K562 (cell line): Measurements from ENCODE around the gene RSRC1. TPM values are rescaled to one million over a fixed set of nuclear protein-coding genes. Genes with fewer than 3 reads are reported as not detected.
A peak's percentile ranks its signal among the peaks of the same experiment; 100 is the strongest.

Experiments used
- ATAC-seq: fragments of 200-7000 bp; cut with Tn5 transposase; 3 replicates; pipeline ENCODE4 v1.9.1; 2020; ENCODE audit warnings: moderate library complexity
- BruUV-seq: library from RNA; stranded (reverse); fragments of 400-500 nt; replicated peaks from 2 replicates; lab custom pipeline; 2021; lab: Mats Ljungman, UMichigan
- CTCF ChIA-PET: fragments of 300-600 bp; formaldehyde crosslinking; extraction: SDS; loops from one replicate; lab custom pipeline; 2021; ENCODE audit warnings: low intra/inter-chr PET ratio; lab: Yijun Ruan, JAX
- POLR2A ChIA-PET: fragments of 300-600, 350-650 bp; sonication (Branson Sonifier 250); formaldehyde crosslinking; extraction: SDS; loops from one replicate; lab custom pipeline; 2021; ENCODE audit warnings: antibody characterized with exemption, inconsistent platforms; lab: Yijun Ruan, JAX
- DNase-seq, 4 experiments: peaks; one replicate each; pipeline versions ENCODE4 v3.0.0 to v3.0.0-alpha.2; 2011 to 2018; ENCODE audit warnings: low spot score in 3 of 4, mixed read lengths in 3 of 4; ENCODE audit errors: extremely low read depth in 1 of 4
- FAIRE-seq: peaks from 2 replicates; lab custom pipeline; 2011; peaks lifted over from hg19 to GRCh38; lab: Jason Lieb, UNC
- H2AFZ ChIP-seq: 2 replicates; pipeline ENCODE4 v1.6.0; 2011; ENCODE audit warnings: low read depth, low read length, control low read depth, inconsistent platforms
- H3K27ac ChIP-seq: fragments of 200-600 bp; 3 replicates; pipeline ENCODE4 v1.8.0; 2011; ENCODE audit warnings: low read depth, mild to moderate bottlenecking, control low read depth, inconsistent platforms, low read length, moderate library complexity, mixed read lengths; ENCODE audit errors: extremely low read depth
- H3K27me3 ChIP-seq, 2 experiments: fragments of 300-600 bp in 1 of 2; 2 replicates in 1 of 2; 3 replicates in 1 of 2; pipeline versions ENCODE4 v1.6.0 to v1.8.0; 2011; ENCODE audit warnings: inconsistent platforms in 2 of 2, low read length in 2 of 2, mild to moderate bottlenecking in 1 of 2, mixed read lengths in 1 of 2, moderate library complexity in 1 of 2; ENCODE audit not compliant: control insufficient read depth in 2 of 2, insufficient read depth in 2 of 2
- H3K36me3 ChIP-seq: fragments of 300-600 bp; 3 replicates; pipeline ENCODE4 v1.8.0; 2011; ENCODE audit warnings: mild to moderate bottlenecking, low read length, inconsistent platforms; ENCODE audit not compliant: control insufficient read depth, insufficient read depth
- H3K4me1 ChIP-seq, 2 experiments: fragments of 200-600 bp in 1 of 2; replicated peaks in 1 of 2; 2 replicates in 1 of 2; 3 replicates in 1 of 2; pipeline versions ENCODE4 v1.5.1 to v1.8.0; 2011; ENCODE audit warnings: inconsistent platforms in 2 of 2, low read length in 2 of 2, mild to moderate bottlenecking in 1 of 2, mixed read lengths in 1 of 2, moderate library complexity in 1 of 2; ENCODE audit not compliant: control insufficient read depth in 2 of 2, insufficient read depth in 2 of 2
- H3K4me2 ChIP-seq: 2 replicates; pipeline ENCODE4 v1.6.1; 2011; ENCODE audit warnings: low read length, control low read depth, inconsistent platforms, mixed read lengths; ENCODE audit not compliant: insufficient read depth
- H3K4me3 ChIP-seq: fragments of 200-600 bp; sonication (generic), shearing (Covaris generic); 2 replicates; pipeline ENCODE4 v1.5.1; 2016; ENCODE audit warnings: control low read depth, inconsistent platforms
- H3K79me2 ChIP-seq: fragments of 200-600 bp; 3 replicates; pipeline ENCODE4 v1.8.0; 2011; ENCODE audit warnings: low read length, inconsistent platforms; ENCODE audit not compliant: control insufficient read depth, insufficient read depth
- H3K9ac ChIP-seq, 2 experiments: 2 replicates each; pipeline versions ENCODE4 v1.6.0 to v1.6.1; 2011; ENCODE audit warnings: low read depth in 2 of 2, low read length in 2 of 2, control low read depth in 1 of 2, inconsistent platforms in 1 of 2, mild to moderate bottlenecking in 1 of 2, mixed read lengths in 1 of 2; ENCODE audit not compliant: insufficient read depth in 1 of 2
- H3K9me1 ChIP-seq: one replicate; pipeline ENCODE4 v1.6.0; 2011; ENCODE audit warnings: inconsistent platforms, mild to moderate bottlenecking, low read length, moderate library complexity; ENCODE audit not compliant: control insufficient read depth, insufficient read depth
- H3K9me3 ChIP-seq: replicated peaks from 2 replicates; pipeline ENCODE4 v1.5.1; 2011; ENCODE audit warnings: low read depth, low read length, inconsistent platforms; ENCODE audit not compliant: control insufficient read depth, insufficient read depth
- H4K20me1 ChIP-seq: replicated peaks from 2 replicates; pipeline ENCODE4 v1.6.1; 2011; ENCODE audit warnings: low read length, inconsistent platforms, mixed read lengths; ENCODE audit not compliant: control insufficient read depth, insufficient read depth
- AFF1 ChIP-seq, 2 experiments: fragments of 450-650 bp; IDR thresholded peaks; 2 replicates each; pipeline ENCODE4 v1.6.1; 2018; ENCODE audit warnings: mild to moderate bottlenecking in 2 of 2, low read depth in 1 of 2; ENCODE audit not compliant: partially characterized antibody in 2 of 2
- CBX3 ChIP-seq, 2 experiments: IDR thresholded peaks; 1 replicate in 1 of 2; 2 replicates in 1 of 2; pipeline ENCODE4 v1.6.1; 2012; ENCODE audit warnings: inconsistent platforms in 2 of 2, low read length in 2 of 2, borderline replicate concordance in 1 of 2, control low read depth in 1 of 2
- CREB3 ChIP-seq: fragments of 450-650 bp; conservative IDR thresholded peaks from 2 replicates; pipeline ENCODE4 v1.6.1; 2016; ENCODE audit warnings: missing genetic modification characterization, low read depth, mild to moderate bottlenecking, missing compliant biosample characterization, moderate library complexity
- WGBS: fragments of 100-300 bp; shearing (Covaris generic); methylation state at CpG from one replicate; pipeline ENCODE4 v1.1.6; 2016; ENCODE audit warnings: low coverage, mixed read lengths; ENCODE audit not compliant: insufficient coverage; ENCODE audit errors: missing lambda C conversion rate; 5-methylcytosine and 5-hydroxymethylcytosine counted together
- in situ Hi-C: fragments of 300-500 bp; cut with MboI; formaldehyde crosslinking; loops from 4 replicates; pipeline ENCODE4 v1.15.0; 2018; ENCODE audit warnings: inconsistent platforms, mixed read lengths
- intact Hi-C: fragments of 100-400 bp; cut with micrococcal nuclease; formaldehyde crosslinking; loops from 2 replicates; pipeline ENCODE4 v1.14.2; 2022
- polyA plus RNA-seq, 8 experiments: library from polyadenylated mRNA; depleted of rRNA in 4 of 8; stranded (reverse) in 5 of 8; unstranded in 3 of 8; fragments of >200 nt; fragmentation: Nextera tagmentation in 2 of 8; fragmentation: Illumina TruSeq in 1 of 8; extraction: Ambion mirVana in 2 of 8; extraction: Trizol in 1 of 8; gene quantifications; 2 replicates each; pipeline versions ENCODE4 v1.2.1 to v1.2.3, GENCODE V29; 2011 to 2014; ENCODE audit warnings: inconsistent platforms in 1 of 8, missing spikeins in 1 of 8
- total RNA-seq, 7 experiments: library from RNA; depleted of rRNA in 6 of 7; stranded (reverse); fragments of >200 nt in 6 of 7; fragmentation: Illumina TruSeq in 2 of 7; extraction: Trizol in 2 of 7; gene quantifications; 2 replicates each; pipeline versions ENCODE4 v1.2.1 to v1.2.3, GENCODE V29; 2011 to 2021; ENCODE audit warnings: low replicate concordance in 1 of 7

Gene RSRC1
- total and polyA plus RNA-seq, 9 of the 15 experiments (the other 6 are each of a cell fraction or from before 2014, with no cell fraction given) = 19.3 to 128 (median 75.5) TPM

GRCh38 chr3:158395421-158395820 lies 285.5 kb downstream of the RSRC1 start:
- 63% methylated on average over 2 of the region's 2 CpGs for WGBS
- no peak for DNase-seq
- Histone ChIP-seq H2AFZ (no peak overlapping the region), H3K27me3 (no peaks in the 10 kb centered on the region), H3K4me3 (no peak overlapping the region), H3K36me3 (no peaks in the 10 kb centered on the region), H3K79me2 (no peaks in the 10 kb centered on the region), H3K27ac (no peak overlapping the region), H3K4me1 (no peaks in the 10 kb centered on the region)
- ATAC-seq = no peak
- CTCF ChIA-PET = no interaction called here
- peak in 1 of 2 experiments; percentile 99 for TF ChIP-seq AFF1 (IDR thresholded peaks at IDR 0.05; ENCODE audit: low read depth in 1 of 2, partially characterized antibody in 2 of 2)
- TF ChIP-seq CBX3 (IDR thresholded peaks at IDR 0.05; ENCODE audit: borderline replicate concordance in 1 of 2, low read length in 2 of 2) = peak in 1 of 2 experiments; percentile 41; a peak in 1 of 3 replicates
- no peak for TF ChIP-seq CREB3 (tag)
- TF ChIP-seq, all 486 proteins: peak for 2
- BruUV-seq = no TSS peak
- no peaks in the 10 kb centered on the region for H4K20me1 ChIP-seq
- no peaks in the 10 kb centered on the region; the same call in 1 of the 2 replicates for H3K9me3 ChIP-seq
- intact Hi-C loops (no loop called here), in situ Hi-C loops (no loop called here)
- POLR2A ChIA-PET = no interaction called here
- no peak overlapping the region for H3K9ac ChIP-seq
- H3K4me2 ChIP-seq = no peak overlapping the region
- FAIRE-seq = no peak
- H3K9me1 ChIP-seq = no peaks in the 10 kb centered on the region
